ENCODE data around the gene NMRK1.

NMRK1 gene

DNA sequence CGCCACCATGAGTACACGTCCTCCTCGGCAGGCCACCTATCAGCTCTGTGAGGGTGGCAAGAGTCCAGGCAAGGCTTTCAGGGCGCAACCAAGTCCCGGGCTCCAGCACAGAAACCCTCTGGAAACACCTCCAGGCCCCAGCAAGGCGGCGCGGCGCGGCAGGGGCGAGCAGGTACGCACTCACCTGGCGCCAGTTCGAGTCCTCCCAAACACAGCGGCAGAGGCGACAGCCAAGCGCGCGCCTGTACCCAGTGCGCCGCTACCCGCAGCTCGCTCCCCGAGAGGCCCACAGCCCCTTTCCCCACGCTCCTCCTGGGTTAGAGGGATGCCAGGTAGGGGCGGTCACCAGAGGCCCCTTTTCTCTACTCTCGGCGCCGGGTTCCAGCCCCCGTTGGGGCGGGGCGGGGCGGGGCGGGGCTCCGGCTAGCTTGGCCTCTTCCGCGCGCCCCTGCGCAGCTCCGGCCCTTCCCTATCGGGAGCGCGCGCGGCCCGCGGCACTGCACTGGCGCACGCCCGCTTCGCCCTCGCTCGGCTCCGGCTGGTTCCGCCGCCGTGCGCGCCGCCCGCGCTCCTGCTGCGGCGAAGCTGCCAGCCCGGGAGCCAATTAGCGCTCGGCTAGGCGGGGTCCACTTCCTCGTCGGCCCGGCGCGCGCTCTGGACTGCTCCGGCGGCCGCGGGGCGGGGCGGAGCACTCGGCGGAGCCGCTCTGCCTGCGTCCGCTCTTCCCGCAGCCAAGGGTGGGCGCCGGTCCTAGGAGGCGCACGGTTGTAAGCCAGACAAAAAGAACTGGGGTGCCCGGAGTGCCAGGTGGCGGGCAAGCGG is at the start of gene NMRK1, which contains the start of gene OSTF1:
TSS of gene NMRK1 (minus strand) at position 332 of the 822 bp plus-strand sequence. CDS start 5,040 bp downstream, outside the sequence.
TSS of gene OSTF1 (plus strand) at position 691 of the 822 bp plus-strand sequence. CDS start 179 bp downstream, outside the sequence.
- peak; percentile 76 for DNase-seq

DNA sequence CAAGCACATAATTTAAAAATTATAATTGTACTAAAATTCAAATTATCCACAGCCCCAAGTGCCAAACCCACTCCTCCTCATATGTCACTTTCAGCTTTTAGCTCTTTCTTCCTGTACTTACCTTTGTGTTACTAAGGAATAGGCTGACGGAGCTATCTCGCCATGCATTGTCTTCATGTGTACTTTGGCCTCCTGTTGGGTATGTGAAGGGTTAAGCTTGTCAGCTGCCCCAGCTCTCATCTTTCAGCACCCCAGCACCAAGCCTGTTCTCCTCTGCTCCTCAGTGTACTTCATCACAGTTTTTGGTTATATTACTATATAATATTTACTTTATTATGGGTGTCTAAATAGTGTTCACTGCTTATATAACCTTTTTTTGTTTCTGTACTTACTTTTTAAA is 46.5 kb upstream of the NMRK1 start:
- no peak for DNase-seq

DNA sequence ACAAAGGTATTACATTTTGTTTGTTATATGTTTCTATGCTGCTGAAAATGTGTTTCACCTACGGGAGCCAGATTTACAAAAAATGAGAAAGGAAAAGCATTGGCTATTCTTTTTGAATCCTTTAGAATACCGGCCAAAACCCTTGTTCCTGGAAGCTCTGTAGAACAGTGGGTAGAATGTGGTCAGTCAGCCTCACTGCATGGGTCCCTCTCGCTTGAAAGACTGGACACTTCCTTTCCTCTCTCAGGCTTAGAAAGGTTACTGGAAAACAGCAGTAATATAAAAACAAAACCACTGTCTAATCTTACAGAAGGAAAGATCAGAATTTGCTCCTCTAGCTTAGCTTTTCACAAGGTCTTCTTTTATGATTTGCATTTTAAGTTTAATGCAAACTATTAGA is 45.4 kb upstream of the NMRK1 start:
- no peak for DNase-seq

DNA sequence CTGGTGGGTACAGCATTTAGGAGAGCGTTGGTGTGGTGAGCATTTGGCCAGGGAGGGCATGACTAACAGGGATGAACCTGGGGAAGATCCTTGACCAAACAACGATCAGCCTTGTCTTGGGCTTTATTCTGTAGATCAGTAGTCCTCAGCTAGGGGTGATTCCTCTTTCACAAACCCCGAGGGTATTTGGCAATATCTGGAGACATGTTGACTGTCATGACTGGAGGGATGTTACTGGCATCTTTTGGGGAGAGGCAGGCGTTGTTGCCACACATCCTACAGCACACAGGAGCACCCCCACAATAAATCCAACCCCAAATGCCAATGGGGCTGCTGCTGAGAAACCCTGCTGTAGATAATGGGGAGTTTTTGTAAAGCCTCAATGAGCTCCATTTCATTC is 44.3 kb upstream of the NMRK1 start:
- DNase-seq, result no peak

DNA sequence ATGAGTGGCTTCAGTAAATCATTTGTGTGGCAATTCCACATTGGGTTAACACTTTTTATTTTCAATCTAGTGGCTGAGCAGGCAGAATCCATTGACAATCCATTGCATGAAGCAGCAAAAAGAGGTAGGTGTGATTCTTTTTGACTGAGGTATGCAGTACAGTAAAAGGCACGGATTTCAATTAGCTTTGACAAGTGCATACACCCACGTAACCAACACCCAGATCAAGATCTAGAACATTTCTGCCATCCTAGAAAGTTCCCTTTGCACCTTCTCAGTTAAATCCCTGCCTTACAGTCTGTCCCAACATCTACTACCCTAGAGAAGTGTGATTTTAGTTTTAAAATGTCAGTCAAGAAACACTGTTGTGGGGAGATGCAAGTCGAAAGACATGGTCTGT is 43.7 kb upstream of the NMRK1 start:
- DNase-seq, result no peak

DNA sequence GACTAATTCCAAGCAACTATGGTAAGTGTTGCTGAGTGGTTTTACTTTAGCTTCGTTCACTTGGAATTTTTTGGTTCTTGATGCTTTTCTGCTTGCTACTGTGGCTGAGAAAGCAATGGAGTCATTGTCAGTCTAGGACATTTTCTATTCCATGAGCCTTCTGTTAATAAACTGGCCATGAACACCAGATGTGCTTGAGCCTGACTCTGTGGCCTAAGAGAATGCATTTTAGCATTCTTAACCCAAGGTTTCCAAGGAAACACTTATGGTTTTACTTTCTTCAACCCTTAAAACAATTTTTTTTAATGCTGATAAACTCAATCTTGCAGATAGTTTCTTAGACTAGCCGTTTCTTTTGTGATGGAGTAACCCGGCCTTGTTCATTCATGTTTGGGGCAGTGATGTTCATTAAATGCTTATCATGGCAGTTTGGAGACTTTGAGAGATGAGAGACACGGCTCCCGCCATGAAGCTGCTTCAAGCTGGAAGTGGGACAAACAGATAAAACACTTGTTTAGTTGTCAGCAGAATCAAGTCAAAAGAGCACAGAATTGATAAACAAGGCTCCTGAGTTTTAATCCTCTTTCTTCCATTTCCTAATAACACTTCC is 42.8 kb upstream of the NMRK1 start:
- DNase-seq, result no peak

DNA sequence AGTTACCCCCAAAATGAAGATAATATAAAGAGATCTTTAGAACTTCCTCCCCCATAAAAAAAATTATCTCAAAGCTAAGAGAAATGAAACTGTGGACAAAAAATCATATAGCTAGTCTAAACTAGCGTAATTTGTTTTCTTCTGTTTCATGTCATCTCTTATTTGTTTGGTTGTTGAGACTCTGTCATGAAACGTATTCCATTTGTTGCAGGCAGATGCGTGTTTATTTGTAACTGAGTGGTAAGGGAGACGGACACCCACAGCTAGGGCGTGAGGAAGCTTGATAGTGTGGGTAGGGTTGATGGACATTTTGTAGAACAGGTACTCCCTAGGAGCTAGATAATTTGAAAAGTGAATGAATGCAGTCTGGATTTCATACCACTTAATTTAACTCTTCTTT is 42.2 kb upstream of the NMRK1 start:
- no peak for DNase-seq

DNA sequence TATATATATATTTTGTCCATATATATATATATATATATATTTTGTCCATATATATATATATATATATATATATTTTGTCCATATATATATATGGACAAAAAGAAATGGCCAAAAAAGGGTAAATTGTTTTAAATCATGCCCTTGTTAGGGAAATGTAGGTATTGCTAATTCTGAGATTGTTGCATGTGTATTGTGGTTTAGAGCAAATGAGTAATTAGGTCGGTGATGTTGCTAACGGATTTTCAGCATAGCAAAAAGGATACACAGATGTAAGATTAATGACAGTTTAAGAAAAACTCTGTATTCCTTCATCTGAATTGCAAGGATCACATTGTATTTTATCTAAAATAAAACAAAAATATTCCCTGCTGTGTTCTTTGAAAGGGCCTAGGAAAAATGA is 40.6 kb upstream of the NMRK1 start:
- no peak for DNase-seq

DNA sequence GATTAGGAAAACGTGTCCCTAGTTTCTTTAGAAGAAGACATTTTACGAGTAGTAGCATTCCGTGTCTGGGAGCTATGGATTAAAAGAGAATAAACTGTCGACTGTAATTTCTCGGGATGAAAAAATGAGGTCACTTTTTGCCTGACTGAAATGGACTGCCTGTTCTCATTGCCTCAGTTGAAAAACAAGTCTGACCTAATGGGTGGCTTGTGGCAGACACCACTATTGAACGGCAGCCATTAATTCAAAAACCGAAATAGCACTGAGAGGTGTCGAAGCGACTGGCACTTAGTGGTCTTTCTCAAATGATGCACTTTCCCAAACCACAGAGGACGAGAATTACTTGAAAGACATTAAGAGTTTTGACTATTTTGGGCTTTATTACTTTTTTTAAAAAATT is 35.7 kb upstream of the NMRK1 start:
- no peak for DNase-seq

DNA sequence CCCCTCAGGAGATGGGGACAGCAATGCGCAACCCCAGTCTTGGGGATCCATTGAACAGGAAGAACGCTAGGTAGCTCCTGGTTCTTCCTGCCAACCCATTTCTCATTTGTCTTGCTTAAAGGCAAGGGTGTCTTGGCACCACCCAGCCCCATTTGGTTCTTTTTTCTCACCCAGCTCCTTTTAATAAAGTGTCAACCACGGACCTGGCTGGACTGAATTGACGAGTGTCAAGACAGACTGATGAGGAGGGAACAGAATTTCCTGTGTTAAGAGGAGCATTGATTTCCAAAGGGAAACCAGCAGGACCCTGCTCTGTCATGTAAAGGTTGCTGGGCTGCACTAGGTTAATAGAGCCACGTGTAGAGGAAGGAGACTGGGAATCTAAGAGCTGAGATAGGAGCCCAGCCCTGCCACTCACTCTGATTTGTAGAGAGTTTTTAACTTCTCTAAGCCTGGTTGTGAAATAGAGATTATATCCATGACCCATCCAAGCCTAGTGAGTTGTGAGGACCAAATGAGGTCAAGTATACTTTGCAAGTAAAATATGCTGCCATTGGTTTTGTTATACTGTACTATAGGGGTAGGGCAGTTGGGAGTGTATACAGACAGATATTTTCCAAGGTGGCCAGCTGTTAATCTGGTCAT is 34.1 kb upstream of the NMRK1 start:
- DNase-seq, result no peak

DNA sequence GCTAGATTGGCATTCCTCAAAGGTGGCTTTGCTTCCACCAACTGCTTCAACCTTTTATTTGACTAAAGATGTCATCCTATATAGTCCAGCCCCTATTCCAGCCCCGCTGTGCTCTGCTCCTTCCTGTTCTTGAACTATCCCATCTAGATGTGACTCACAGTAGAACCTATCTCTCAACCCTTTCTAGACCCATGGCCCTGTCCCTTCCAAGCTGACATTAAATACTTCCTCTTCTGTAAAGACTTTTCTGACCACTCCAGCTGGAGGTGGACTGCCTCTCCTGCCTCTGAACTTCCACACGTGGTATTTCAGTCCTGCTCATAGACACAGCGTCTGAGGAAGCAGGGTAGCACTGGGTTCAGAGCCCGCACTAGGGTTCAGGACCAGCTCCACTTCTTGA is 32.7 kb upstream of the NMRK1 start:
- no peak for DNase-seq

DNA sequence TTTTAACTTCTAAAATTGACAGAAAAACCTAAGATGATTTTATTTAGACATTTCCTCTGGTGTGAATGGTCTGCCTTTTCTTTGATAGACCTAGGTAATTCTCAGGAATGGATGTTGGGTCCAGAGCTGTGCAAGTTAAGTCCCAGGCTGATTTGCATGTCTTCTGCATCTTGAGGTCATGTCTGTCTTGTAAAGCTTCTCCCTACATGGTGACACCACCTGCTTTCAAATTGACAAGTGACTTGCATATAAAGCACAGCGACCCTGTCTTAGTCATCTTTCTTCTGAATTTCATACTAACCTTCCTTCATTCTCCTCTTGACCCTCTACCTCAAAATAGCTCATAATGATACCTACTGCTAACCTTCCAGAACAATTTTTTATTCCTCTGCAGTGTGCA is 29.6 kb upstream of the NMRK1 start:
- DNase-seq, result no peak

DNA sequence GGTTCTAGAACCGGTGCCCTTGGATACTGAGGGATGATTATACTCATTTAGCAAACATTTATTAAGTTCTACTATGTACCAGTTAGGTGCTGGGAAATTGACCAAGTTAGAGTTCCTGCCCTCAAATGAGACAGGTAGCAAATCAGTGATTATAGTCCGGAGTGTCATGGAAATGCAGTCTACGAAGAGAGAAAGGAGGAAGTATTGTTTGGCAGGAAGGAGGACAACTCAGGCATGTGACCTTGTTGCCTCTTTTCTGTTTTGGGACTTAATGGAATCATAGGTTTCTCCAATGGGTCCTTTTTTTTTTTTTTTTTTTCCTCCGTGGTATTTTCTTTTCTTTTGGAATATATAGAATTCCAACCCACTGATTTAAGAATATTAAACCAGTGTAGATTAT is 28.4 kb upstream of the NMRK1 start:
- DNase-seq, result no peak

DNA sequence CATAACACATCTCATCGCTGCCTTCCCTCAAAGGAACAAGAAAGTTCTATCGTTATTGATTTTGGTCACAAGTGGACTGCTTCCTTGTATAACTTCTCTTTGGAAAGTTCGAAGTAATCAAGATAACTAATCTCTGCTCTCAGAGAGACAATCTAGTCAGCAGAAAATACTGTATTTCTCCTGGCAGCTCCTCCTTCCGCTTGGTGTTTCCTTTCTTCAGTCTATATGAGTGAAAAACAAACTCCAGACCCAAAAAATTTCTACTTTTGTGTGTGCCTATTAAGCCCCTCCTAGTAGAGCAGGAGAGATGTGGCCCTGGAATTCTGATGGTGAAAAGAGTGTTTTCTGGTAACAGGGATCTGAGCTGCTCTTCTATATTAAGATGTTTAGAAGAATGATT is 24.8 kb upstream of the NMRK1 start:
- no peak for DNase-seq

DNA sequence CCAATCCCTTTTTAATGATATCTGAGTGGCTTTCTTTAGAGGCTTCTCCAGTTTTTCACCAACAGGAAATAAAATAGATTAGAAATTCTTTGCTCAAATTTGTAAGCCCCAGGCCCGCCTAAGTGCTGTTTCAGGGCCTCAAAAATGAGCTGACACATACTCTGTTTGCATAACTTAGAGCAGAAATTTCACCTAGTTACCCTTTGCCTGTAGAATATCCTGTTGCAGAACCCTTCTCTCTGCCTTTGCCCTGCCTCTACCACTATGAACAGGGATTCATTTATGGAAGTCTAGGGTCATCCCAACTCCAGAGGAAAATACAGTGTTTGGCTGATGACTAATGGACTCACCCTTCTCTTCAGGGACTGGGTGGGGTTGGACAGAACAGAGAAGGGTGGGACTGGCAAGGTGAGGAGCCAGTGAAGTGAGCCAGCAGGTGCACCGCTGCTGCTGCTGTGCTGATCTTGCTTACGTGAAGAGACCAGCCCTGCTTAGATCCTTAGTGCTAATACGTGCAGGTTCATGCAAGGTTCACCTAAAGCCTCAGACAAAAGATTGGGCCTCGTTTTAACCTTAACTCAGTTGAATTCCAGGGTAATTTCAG is 23.2 kb upstream of the NMRK1 start:
- no peak for DNase-seq

DNA sequence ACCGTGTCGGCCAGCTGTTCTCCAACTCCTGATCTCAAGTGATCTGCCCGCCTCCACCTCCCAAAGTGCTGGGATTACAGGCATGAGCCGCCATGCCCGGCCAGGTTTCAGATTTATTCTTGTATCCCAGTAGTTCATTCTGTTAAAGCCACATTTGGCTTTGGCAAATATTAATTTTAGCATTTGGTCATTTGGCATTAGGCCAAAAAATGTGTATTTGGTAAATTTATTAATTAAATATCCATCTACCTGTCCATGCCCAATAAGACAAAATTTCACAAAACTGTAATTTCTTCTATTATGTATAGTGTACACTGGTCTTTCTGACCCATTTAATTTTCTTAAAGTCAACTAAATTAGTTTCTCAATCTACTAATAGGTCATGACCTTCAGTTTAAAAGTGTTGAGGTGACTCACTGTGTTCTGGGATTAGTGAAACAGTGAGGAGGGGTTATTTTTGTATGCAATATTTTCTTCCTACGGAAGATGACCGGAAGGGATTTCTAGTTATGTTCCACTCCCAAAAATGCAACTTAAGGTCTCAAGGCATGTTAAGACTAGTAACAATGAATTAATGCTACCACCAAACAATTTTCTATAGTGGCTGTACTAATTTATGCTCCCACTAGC is 21.4 kb upstream of the NMRK1 start:
- DNase-seq, result no peak

DNA sequence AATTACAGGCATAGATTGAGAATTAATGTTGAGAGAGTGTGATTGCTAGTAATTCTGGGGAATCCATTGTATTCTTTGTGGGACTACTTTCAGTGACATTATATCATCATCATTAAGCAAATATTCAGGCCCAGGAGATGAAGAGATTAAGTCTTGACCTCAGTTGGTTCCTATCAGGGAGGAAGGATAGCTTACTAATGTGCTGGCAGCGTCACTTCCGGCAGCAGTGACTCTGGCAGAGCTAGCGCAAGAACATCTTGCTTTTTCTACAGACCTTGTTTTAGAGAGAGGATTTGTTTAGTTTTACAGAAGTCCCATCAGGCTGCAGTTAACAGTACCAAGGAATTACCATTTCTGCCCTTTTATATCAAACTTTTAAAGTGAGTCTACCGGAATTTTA is 20.6 kb upstream of the NMRK1 start:
- DNase-seq, result no peak

DNA sequence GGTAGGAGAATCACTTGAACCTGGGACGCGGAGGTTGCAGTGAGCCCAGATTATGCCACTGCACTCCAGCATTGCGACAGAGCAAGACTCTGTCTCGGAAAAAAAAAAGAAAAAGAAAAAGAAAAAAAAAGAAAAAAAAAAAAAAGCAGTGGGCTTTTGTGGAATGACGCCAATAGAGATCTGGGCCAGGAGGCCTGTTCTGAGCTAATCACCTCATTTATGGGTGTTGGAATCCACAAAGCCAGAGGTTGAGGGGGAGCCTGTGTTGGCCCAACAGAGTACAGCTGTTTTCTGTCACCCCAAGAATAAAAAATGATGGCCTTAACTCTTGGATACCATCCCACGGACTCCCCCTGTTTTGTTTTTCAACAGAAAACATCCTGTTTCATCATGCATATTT is 18.9 kb upstream of the NMRK1 start:
- DNase-seq, result no peak

DNA sequence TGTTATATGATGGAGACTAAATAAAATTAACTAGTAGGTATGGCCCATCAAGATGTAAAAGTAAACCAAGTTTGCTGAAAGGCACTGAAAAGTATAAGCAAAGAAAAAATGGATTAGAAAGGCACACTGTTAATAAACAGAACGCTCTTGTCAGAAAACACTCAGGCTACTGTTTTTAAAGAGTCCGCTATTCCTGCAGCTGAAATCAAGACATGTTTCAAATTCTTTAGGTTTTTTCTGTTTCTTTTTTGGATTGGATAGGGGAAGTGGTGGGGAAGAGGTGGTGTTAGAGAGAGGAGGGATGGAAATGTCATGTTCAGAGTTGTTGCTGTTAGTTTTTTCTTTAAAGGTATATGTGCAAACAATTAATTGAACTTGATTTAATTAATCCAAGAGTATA is 17.9 kb upstream of the NMRK1 start:
- no peak for DNase-seq

DNA sequence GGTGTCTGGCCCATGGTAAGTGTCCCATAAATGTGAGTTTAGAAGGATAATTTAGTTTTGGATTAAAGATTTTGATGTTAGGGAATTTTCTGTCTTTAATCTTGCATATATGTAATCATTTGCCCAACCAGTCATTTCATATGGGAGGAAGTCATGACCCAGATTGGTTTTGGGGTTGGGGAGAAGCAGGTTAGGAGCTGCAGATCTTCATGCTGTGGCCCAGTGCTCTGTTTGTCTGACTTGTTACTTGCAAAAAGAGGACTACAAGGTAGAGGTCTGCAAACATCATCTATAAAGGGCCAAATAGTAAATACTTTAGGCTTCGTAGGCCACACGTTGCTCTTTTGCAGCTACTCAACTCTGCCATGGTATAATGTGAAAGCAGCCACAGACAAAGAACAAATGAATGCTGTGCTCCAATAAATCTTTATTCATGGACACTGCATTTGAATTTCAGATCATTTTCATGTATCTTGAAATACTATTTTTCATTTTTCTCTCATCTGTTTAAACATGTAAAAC is 17.1 kb upstream of the NMRK1 start:
- no peak for DNase-seq

DNA sequence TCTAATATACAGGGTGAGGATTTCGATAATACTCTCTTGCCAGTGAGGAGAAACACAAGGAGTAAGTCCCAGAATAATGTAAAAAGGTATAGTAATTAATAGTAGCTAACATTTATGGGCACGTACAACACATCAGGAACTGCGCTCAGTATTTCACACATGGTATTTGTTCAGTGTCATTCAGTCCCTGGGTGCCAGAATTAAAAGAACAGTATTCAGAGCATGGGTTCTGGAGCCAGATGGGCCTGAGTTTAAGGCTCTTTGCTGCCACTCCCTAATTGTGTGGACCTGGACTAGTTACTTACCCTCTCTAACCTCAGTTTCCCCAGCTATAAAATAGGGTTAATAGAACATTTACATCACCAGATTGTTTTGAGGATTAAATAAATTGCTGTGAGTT is 16.7 kb upstream of the NMRK1 start:
- no peak for DNase-seq

DNA sequence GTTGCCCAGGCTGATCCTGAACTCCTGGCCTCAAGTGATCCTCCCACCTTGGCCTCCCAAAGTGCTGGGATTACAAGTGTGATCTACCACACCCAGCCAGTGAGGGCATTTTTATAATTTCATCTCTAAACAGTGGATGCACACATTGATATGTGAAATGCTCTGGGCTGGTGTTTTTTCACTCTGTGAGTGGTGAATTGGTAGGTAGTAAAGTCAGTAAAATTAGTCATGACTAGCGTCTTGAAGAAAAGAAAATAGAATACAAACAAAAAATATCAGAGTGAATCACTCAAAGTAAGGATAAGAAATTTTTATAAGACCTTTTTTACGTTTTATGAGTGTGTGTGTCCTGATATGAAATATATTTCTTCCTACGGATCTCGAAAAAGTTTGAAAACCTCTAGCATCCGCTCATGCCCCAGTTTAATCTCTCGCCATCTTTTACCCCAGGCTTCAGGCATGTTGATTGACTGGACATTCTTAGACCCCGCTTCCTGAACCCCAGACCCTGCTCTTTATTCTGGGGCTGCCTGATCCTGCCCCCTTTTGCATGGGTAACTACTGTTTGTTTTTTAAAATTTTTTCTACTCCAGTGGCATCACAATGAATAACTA is 14.3 kb upstream of the NMRK1 start:
- no peak for DNase-seq

All from DMS 273 treated with DMSO at 0.1 percent for 48 hours (cell line).